IPS DF 4.7 (cell line): ENCODE results near the gene CD19.

Source experiments
- DNase-seq: peaks from one replicate; pipeline ENCODE4 v3.0.0-alpha.2; 2013; ENCODE audit warnings: low spot score; ENCODE audit errors: extremely low read depth

The CD19 gene

GRCh38 chr16:28980929-28981328 is 49.2 kb downstream of the CD19 start:
- no peak for DNase-seq

- DNase-seq = no peak
Observed at GRCh38 chr16:28981517-28981916, 49.7 kb downstream of the CD19 start.

- no peak for DNase-seq
Observed at GRCh38 chr16:28982418-28982817, 50.6 kb downstream of the CD19 start.

GRCh38 chr16:28982949-28983348 is 51.2 kb downstream of the CD19 start:
- no peak for DNase-seq

GRCh38 chr16:28983644-28984043 is 51.9 kb downstream of the CD19 start:
- no peak for DNase-seq

GRCh38 chr16:28984091-28984490 is 52.3 kb downstream of the CD19 start:
- DNase-seq = no peak

GRCh38 chr16:28984619-28985135 is 52.9 kb downstream of the CD19 start, which contains the start of gene LAT:
Gene LAT (plus strand): TSS chr16:28985052. CDS start chr16:28985418, 366 bp downstream.
- no peak for DNase-seq

GRCh38 chr16:28985211-28986041 is 53.7 kb downstream of the CD19 start:
- no peak for DNase-seq

- DNase-seq = no peak
Observed at GRCh38 chr16:28986046-28986445, 54.3 kb downstream of the CD19 start.

- no peak for DNase-seq
Observed at GRCh38 chr16:28986492-28986891, 54.7 kb downstream of the CD19 start.

- no peak for DNase-seq
Observed at GRCh38 chr16:28987170-28987853, 55.5 kb downstream of the CD19 start.
